HG02943 (cell line): Measurements from ENCODE around the gene BACH2.
"Not testable (repeated sequence)": the region's sequence is repeated elsewhere in the genome, so short reads cannot be mapped to it uniquely, and the experiment has no call there.

Source experiments
- ATAC-seq: cut with Tn5 transposase; IDR thresholded peaks from one replicate; pipeline ENCODE4 v1.9.1; 2021; ENCODE audit warnings: mild to moderate bottlenecking, low read depth, moderate library complexity; ENCODE audit not compliant: unreplicated experiment

BACH2 gene

GRCh38 chr6:90045535-90045934 lies 251.1 kb downstream of the BACH2 start:
- no peak for ATAC-seq

GRCh38 chr6:90044833-90045381 lies 251.7 kb downstream of the BACH2 start:
- no peak for ATAC-seq

GRCh38 chr6:90044182-90044832 lies 252.3 kb downstream of the BACH2 start:
- no peak for ATAC-seq

GRCh38 chr6:90040931-90041330 lies 255.7 kb downstream of the BACH2 start:
- no peak for ATAC-seq

DNA sequence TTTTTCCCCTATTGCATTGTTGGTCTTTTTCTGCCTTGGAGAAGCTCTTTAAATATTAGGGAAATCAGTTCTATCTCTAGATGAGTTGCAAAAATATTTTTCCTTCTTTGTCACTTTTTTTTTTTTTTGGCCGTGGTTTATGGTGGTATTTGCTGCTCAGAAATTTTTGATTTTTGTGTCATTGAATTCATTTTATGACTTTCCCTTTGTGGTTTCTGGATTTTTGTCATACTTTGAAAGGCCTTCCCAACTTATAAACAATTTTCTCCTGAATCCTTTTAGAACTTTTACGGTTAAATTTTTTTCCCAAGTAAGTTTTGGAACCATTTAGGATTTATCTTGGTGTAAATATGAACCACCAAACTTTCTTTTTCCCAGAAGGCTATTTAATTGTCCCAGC lies 256.7 kb downstream of the BACH2 start:
- no peak for ATAC-seq

DNA sequence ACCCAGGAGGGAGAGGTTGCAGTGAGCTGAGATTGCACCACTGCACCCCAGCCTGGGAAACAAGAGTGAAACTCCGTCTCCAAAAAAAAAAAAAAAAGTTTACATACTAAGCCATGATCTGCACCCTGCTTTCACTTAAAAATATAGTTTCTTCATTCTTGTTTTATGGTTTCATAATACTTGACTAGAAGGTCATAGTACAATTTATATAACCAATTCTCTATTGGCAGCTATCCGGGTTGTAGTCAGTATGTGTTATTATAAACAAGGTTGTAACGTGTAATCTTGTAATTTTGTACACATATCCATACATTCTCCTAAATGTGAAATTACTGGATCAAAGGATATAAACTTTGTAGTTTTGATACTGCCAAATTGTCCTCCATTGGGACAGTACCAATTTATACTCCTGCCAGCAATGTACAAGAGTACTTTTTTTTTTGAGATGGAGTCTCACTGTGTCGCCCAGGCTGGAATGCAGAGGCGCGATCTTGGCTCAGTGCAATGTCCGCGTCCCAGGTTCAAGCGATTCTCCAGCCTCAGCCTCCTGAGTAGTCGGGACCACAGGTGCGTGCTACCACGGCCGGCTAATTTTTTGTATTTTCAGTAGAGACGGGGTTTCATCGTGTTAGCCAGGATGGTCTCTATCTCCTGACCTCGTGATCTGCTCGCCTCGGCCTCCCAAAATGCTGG lies 257.5 kb downstream of the BACH2 start:
- ATAC-seq: no peak

- ATAC-seq: no peak
Observed at GRCh38 chr6:90036963-90037362, 259.7 kb downstream of the BACH2 start.

- ATAC-seq: no peak
Observed at GRCh38 chr6:90035047-90035723, 261.5 kb downstream of the BACH2 start.

DNA sequence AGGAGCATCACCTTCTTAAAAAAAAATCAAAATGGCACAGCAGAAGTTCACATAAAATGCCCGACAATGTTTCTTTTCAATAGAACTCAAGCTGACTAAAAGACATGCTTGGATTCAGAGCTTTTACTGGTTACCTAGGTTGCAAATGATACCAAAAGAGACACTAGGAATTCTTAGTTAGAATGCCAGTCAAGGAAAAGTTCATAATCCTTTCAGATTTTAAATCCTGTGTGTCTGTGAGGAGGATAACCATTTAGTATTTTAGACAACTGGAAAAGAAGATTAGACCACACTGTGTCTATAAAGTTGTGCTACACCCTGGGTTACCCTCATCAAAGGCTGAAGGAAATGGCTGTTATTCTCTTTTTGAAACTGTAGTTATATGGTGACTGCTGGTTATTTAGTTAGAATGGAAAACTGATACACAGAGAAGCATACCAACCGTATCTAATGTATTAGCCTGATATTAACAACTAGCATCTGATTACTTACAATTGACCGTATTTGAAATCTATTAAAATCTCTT lies 262.8 kb downstream of the BACH2 start:
- ATAC-seq: no peak

- not testable (repeated sequence) for ATAC-seq
Observed at GRCh38 chr6:90032489-90033212, 264.0 kb downstream of the BACH2 start.

GRCh38 chr6:90028995-90029635 lies 267.5 kb downstream of the BACH2 start:
- no peak for ATAC-seq

DNA sequence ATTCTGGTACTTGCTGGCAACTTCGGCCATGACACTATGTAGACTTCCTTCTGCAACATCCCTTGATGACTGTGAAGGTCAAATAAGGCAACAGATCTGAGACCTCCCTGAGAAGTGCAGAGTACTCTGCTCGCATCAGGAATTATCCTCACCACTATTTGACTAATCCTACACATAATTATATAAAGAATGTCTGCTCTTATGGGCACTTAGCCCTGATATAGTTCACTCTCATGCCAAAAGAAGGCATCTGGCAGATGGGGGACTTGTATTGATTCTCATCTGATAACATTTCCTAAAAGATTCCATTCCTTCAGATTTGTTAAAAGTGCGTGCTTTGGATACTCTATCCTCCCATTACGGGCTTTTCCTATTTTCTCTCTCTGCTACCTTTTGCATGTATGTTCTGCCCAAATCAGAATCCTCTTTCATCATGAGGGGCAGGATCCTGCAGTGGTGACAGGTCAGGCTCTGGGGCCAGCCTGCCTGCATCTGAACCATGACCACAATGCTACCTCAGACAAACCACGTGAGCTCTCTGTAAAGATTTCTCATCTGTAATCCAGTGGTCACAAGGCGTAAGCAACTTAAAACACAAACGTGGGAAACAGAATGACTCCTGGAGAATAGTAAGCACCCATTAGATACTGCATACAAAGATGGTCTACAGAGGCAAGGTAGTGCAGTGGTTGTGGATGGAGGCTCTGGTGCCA lies 268.4 kb downstream of the BACH2 start:
- no peak for ATAC-seq

DNA sequence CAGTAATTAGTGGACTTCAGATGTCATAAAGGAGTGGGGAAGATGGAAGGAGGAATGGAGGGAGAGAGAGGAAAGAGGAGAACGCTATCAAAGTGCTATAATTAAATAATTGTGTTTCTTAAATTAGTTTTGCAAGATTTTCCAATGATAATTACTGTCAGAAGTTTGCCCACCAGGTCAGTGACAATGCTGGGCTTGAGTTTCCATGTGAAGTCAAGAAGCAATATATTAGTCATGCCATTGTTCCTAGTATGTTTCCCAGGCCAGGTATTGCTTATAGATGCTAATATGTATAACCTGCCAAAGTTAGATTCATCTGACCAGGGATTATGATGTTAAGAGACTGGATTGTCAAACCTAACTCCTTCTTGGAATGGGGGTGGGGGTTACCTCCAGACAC lies 270.4 kb downstream of the BACH2 start:
- ATAC-seq: no peak

DNA sequence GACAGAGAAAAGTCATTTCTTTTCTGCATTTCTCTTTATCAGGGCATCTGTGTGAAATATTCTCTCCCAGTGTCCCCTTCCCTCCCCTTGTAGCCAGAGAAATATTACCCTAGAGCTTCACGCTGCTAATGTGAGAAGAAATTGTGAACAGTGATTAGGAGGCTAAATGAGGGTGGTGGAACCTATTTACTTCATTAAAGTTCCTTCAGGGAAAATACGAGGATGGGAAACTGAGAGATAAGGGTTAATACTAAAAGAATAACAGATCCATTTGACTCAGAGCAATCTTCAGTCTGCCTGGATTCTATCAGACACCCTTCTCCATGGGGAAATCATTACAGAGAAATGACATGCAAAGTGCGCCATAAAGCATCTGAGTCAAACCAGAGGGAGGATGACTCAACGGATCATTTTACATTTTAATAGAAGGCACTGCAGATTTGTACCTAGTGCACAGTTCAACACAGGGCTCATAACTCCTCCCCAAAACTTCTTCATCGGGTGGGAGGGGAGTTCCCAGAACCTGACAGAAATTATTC lies 271.1 kb downstream of the BACH2 start:
- ATAC-seq: no peak

DNA sequence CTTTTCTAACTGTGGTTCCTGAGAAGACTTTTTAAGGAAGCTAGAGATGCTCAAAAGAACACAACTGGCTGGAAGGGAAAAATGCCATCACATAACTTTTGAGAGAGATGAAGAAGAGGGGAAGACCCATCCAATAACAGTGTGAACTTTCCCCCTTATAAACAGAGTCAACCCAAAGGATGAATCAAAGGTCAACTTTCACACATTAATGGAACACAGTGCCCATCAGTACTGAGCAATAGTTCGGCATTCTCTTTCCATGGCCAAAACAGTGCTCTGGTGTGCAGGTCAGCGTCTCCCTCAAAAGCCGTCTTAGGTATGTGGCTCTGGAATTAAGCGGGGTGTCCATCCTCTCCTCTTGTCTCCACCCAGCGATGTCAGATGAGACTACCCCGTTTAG lies 272.0 kb downstream of the BACH2 start:
- no peak for ATAC-seq

DNA sequence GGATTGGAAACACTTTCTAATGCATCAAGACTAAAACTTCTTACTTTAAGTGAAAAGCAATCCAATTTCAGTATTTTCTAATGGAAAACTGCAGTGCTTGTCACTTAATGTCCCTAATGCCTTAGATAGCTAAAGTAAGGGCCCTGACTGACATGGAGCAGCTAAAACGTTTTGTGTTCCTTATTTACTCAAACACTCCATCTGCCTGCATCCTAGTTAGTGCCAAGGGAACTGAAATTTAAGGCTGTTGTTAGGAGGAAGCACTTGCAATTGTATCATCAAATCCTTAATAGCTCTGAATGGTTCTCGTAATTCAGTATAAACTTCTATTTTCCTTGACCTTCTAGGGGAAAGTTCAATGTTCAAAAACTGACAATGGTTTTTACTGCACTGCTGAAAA lies 274.9 kb downstream of the BACH2 start:
- no peak for ATAC-seq

DNA sequence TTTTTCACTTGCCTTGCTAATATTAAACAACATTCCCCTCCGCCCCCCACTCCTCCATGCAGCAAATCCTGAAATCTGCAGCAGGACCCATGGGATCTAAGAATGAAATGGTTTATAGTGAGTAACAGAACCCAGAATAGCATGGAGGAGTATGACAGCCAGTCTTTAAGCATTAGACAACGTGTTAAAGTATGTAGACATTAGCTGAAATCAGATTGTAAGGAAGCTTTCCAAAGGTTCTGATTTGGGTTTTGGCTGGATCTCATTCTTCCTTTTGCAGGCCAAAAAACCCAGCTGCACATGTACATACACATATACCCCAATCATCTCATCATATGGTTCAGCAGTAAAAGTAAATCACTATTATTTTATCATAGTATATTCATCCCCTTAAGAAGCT lies 275.9 kb downstream of the BACH2 start:
- ATAC-seq: no peak

GRCh38 chr6:90019216-90019615 lies 277.4 kb downstream of the BACH2 start:
- ATAC-seq: no peak

GRCh38 chr6:90015883-90016282 lies 280.8 kb downstream of the BACH2 start:
- ATAC-seq: no peak
